GM23338 (cell line): ENCODE data around the gene ZNF219. TPM values are rescaled to one million over a fixed set of nuclear protein-coding genes. Genes with fewer than 3 reads are reported as not detected.

ENCODE experiments used
- ATAC-seq: fragments of 200-7000 bp; cut with Tn5 transposase; 3 replicates; pipeline ENCODE4 v1.9.1; 2020
- DNase-seq: peaks from one replicate; pipeline ENCODE4 v3.0.0-alpha.2; 2015; ENCODE audit warnings: low spot score
- H2AFZ ChIP-seq: fragments of 200-600 bp; sonication (generic); 2 replicates; pipeline ENCODE4 v1.8.0; 2016; ENCODE audit warnings: antibody characterized with exemption, mild to moderate bottlenecking, moderate library complexity
- H3F3A ChIP-seq: fragments of 200-600 bp; sonication (generic); replicated peaks from 2 replicates; pipeline ENCODE4 v1.8.0; 2017; ENCODE audit warnings: antibody characterized with exemption, mixed run types, low read depth
- H3K27ac ChIP-seq: fragments of 200-600 bp; sonication (generic); 2 replicates; pipeline ENCODE4 v1.6.1; 2016; ENCODE audit warnings: low read depth
- H3K27me3 ChIP-seq: fragments of 200-600 bp; sonication (generic); 2 replicates; pipeline ENCODE4 v1.8.0; 2016; ENCODE audit warnings: mild to moderate bottlenecking, mixed run types, moderate library complexity; ENCODE audit not compliant: insufficient read depth
- H3K36me3 ChIP-seq: fragments of 200-600 bp; sonication (generic); 2 replicates; pipeline ENCODE4 v1.8.0; 2016; ENCODE audit warnings: mild to moderate bottlenecking; ENCODE audit not compliant: insufficient read depth
- H3K4me1 ChIP-seq: fragments of 200-600 bp; sonication (generic); 2 replicates; pipeline ENCODE4 v1.8.0; 2016; ENCODE audit warnings: mild to moderate bottlenecking, moderate library complexity; ENCODE audit not compliant: insufficient read depth
- H3K4me2 ChIP-seq: fragments of 200-600 bp; sonication (generic); 2 replicates; pipeline ENCODE4 v1.7.1; 2017; ENCODE audit warnings: mixed run types
- H3K4me3 ChIP-seq: fragments of 200-600 bp; sonication (generic); 2 replicates; pipeline ENCODE4 v1.6.1; 2016; ENCODE audit warnings: mixed run types
- H3K79me2 ChIP-seq: fragments of 200-600 bp; sonication (generic); replicated peaks from 2 replicates; pipeline ENCODE4 v1.8.0; 2017; ENCODE audit warnings: mild to moderate bottlenecking; ENCODE audit not compliant: insufficient read depth
- H3K9me2 ChIP-seq: fragments of 200-600 bp; sonication (generic); 2 replicates; pipeline ENCODE4 v1.8.0; 2017; ENCODE audit not compliant: insufficient read depth
- H4K20me1 ChIP-seq: fragments of 200-600 bp; sonication (generic); replicated peaks from 2 replicates; pipeline ENCODE4 v1.8.0; 2017; ENCODE audit warnings: mild to moderate bottlenecking; ENCODE audit not compliant: insufficient read depth
- H3K27ac Mint-ChIP-seq: 2 replicates; pipeline ENCODE4 v1.8.0; 2020; ENCODE audit warnings: inconsistent platforms, mild to moderate bottlenecking, moderate library complexity, mixed read lengths
- H3K27me3 Mint-ChIP-seq: 3 replicates; pipeline ENCODE4 v1.8.0; 2022; ENCODE audit warnings: low read depth, mild to moderate bottlenecking, moderate library complexity, mixed read lengths, inconsistent platforms; ENCODE audit not compliant: insufficient read depth, poor library complexity
- H3K36me3 Mint-ChIP-seq: 3 replicates; pipeline ENCODE4 v1.8.0; 2021; ENCODE audit warnings: low read depth, mild to moderate bottlenecking, inconsistent platforms, moderate library complexity, mixed read lengths
- H3K4me1 Mint-ChIP-seq: 3 replicates; pipeline ENCODE4 v1.8.0; 2020; ENCODE audit warnings: mild to moderate bottlenecking, inconsistent platforms, mixed read lengths
- H3K4me3 Mint-ChIP-seq: 3 replicates; pipeline ENCODE4 v1.8.0; 2021; ENCODE audit warnings: moderate library complexity, mild to moderate bottlenecking, inconsistent platforms, mixed read lengths
- H3K9me3 Mint-ChIP-seq: 3 replicates; pipeline ENCODE4 v1.8.0; 2020; ENCODE audit warnings: moderate library complexity, mild to moderate bottlenecking, inconsistent platforms, mixed read lengths
- CTCF ChIP-seq, 2 experiments: fragments of 200-600 bp in 1 of 2; sonication (generic) in 1 of 2; conservative IDR thresholded peaks; 2 replicates each; pipeline versions ENCODE4 v1.5.1 to v1.6.1; 2016 to 2017; ENCODE audit warnings: antibody characterized with exemption in 2 of 2, low read depth in 2 of 2, mild to moderate bottlenecking in 2 of 2, moderate library complexity in 1 of 2
- ETS1 ChIP-seq: IDR thresholded peaks from 2 replicates; pipeline ENCODE4 v1.6.1; 2016; ENCODE audit warnings: antibody characterized with exemption
- JUNB ChIP-seq: IDR thresholded peaks from one replicate; pipeline ENCODE4 v1.6.1; 2016; ENCODE audit warnings: antibody characterized with exemption; ENCODE audit not compliant: unreplicated experiment
- NANOG ChIP-seq: IDR thresholded peaks from 2 replicates; pipeline ENCODE4 v1.6.1; 2016; ENCODE audit warnings: antibody characterized with exemption, borderline replicate concordance
- POLR2AphosphoS5 ChIP-seq: IDR thresholded peaks from 2 replicates; pipeline ENCODE4 v1.6.1; 2016; ENCODE audit warnings: antibody characterized with exemption, low read depth
- REST ChIP-seq: IDR thresholded peaks from one replicate; pipeline ENCODE4 v1.6.1; 2018; ENCODE audit warnings: antibody characterized with exemption; ENCODE audit not compliant: unreplicated experiment
- STAT1 ChIP-seq: IDR thresholded peaks from one replicate; pipeline ENCODE4 v1.6.1; 2016; ENCODE audit warnings: antibody characterized with exemption; ENCODE audit not compliant: unreplicated experiment
- ZNF114 ChIP-seq: fragments of 250-450 bp; sonication (Bioruptor Pico); IDR thresholded peaks from 2 replicates; pipeline ENCODE4 v1.5.0; 2020; ENCODE audit warnings: mild to moderate bottlenecking, moderate library complexity
- ZNF462 ChIP-seq: fragments of 250-450 bp; sonication (Bioruptor Pico); IDR thresholded peaks from 2 replicates; pipeline ENCODE4 v1.5.0; 2020; ENCODE audit warnings: mild to moderate bottlenecking, moderate library complexity
- polyA plus RNA-seq: library from polyadenylated mRNA; unstranded; fragments of >200 nt; fragmentation: Nextera tagmentation; extraction: Ambion mirVana; gene quantifications from 2 replicates; pipeline ENCODE4 v1.2.1, GENCODE V29; 2016
- total RNA-seq: library from RNA; depleted of rRNA; stranded (reverse); fragments of >200 nt; shearing (Covaris generic); gene quantifications from 2 replicates; pipeline ENCODE4 v1.2.3, GENCODE V29; 2014

ZNF219 gene
- total and polyA plus RNA-seq, 2 experiments from 2014 or later, result 37.7 to 153 TPM

GRCh38 chr14:21142357-21142756, 43.9 kb upstream of the ZNF219 start (continued):
- no peak for TF ChIP-seq REST
- no peak for TF ChIP-seq POLR2AphosphoS5
- no peak for TF ChIP-seq ZNF114 (CRISPR knock-in tag)
- TF ChIP-seq JUNB, result no peak
- TF ChIP-seq ETS1, result no peak

GRCh38 chr14:21136024-21136423, 37.6 kb upstream of the ZNF219 start:
- H2AFZ ChIP-seq, result no peak overlapping the region
- H3K9me2 ChIP-seq, result no peaks in the 10 kb centered on the region
- no peak for ATAC-seq
- H3K27ac ChIP-seq, result no peak overlapping the region
- H3K9me3 Mint-ChIP-seq, result peaks cover 4% of the 10 kb centered on the region
- H3K36me3 Mint-ChIP-seq, result peaks cover 4% of the 10 kb centered on the region; the same call in 2 of the 3 replicates
- H3K4me3 ChIP-seq, result no peak overlapping the region
- H3K4me1 Mint-ChIP-seq, result peaks cover 11% of the 10 kb centered on the region
- DNase-seq, result peak; percentile 36
- H3K4me2 ChIP-seq, result no peak overlapping the region
- peaks cover 10% of the 10 kb centered on the region for H3K4me1 ChIP-seq
- H3K27ac Mint-ChIP-seq, result no peak overlapping the region
- H3K4me3 Mint-ChIP-seq, result no peak overlapping the region
- 0 out of 2 replicates have a peak, but pooled peaks cover 3% of the 10 kb centered on the region for H3K36me3 ChIP-seq
- no peaks in the 10 kb centered on the region for H3K27me3 Mint-ChIP-seq
- H3K79me2 ChIP-seq, result no peaks in the 10 kb centered on the region
- TF ChIP-seq ZNF114 (CRISPR knock-in tag) (no peak), STAT1 (no peak), CTCF (conservative IDR thresholded peaks at IDR 0.05; ENCODE audit: low read depth in 2 of 2) (peak; percentile 46 to 96), NANOG (no peak), ZNF462 (CRISPR knock-in tag) (no peak)
- no peaks in the 10 kb centered on the region for H3K27me3 ChIP-seq
- no peaks in the 10 kb centered on the region for H3F3A ChIP-seq
- no peaks in the 10 kb centered on the region for H4K20me1 ChIP-seq
